Measurements from ENCODE around the gene CYLD. TPM values are rescaled to one million over a fixed set of nuclear protein-coding genes. Genes with fewer than 3 reads are reported as not detected.

The CYLD gene
- total RNA-seq, 1 donor from 2014 or later, result 27.8 TPM

- H3K36me3 Mint-ChIP-seq (ENCODE audit: unreplicated experiment), result peaks cover 11% of the 10 kb centered on the region
- no peak overlapping the region for H3K27ac Mint-ChIP-seq (ENCODE audit: unreplicated experiment)
- no peaks in the 10 kb centered on the region for H3K9me3 Mint-ChIP-seq (ENCODE audit: unreplicated experiment)
- H3K27me3 Mint-ChIP-seq (ENCODE audit: unreplicated experiment), result no peaks in the 10 kb centered on the region
- H3K4me1 Mint-ChIP-seq (ENCODE audit: unreplicated experiment), result peaks cover 8% of the 10 kb centered on the region
- H3K4me3 Mint-ChIP-seq (ENCODE audit: unreplicated experiment), result no peak overlapping the region
- no peak for TF ChIP-seq CTCF (IDR thresholded peaks at IDR 0.05)
- no peak for DNase-seq (ENCODE audit: extremely low spot score, unreplicated experiment)
Measured at GRCh38 chr16:50802000-50802399, 60.1 kb downstream of the CYLD start.

GRCh38 chr16:50802961-50803360 is 61.1 kb downstream of the CYLD start:
- H3K9me3 Mint-ChIP-seq (ENCODE audit: unreplicated experiment), result no peaks in the 10 kb centered on the region
- no peak overlapping the region for H3K4me3 Mint-ChIP-seq (ENCODE audit: unreplicated experiment)
- H3K4me1 Mint-ChIP-seq (ENCODE audit: unreplicated experiment), result peaks cover 2% of the 10 kb centered on the region
- peaks cover 8% of the 10 kb centered on the region for H3K36me3 Mint-ChIP-seq (ENCODE audit: unreplicated experiment)
- DNase-seq (ENCODE audit: extremely low spot score, unreplicated experiment), result no peak
- no peak for TF ChIP-seq CTCF (IDR thresholded peaks at IDR 0.05)
- H3K27ac Mint-ChIP-seq (ENCODE audit: unreplicated experiment), result no peak overlapping the region
- no peaks in the 10 kb centered on the region for H3K27me3 Mint-ChIP-seq (ENCODE audit: unreplicated experiment)

- H3K9me3 Mint-ChIP-seq (ENCODE audit: unreplicated experiment), result no peaks in the 10 kb centered on the region
- H3K36me3 Mint-ChIP-seq (ENCODE audit: unreplicated experiment), result peaks cover under 1% of the 10 kb centered on the region
- peaks cover 2% of the 10 kb centered on the region for H3K4me1 Mint-ChIP-seq (ENCODE audit: unreplicated experiment)
- H3K27me3 Mint-ChIP-seq (ENCODE audit: unreplicated experiment), result peaks cover 3% of the 10 kb centered on the region
- no peak overlapping the region for H3K27ac Mint-ChIP-seq (ENCODE audit: unreplicated experiment)
- H3K4me3 Mint-ChIP-seq (ENCODE audit: unreplicated experiment), result no peak overlapping the region
- DNase-seq (ENCODE audit: extremely low spot score, unreplicated experiment), result no peak
- TF ChIP-seq CTCF (IDR thresholded peaks at IDR 0.05), result no peak
Measured at GRCh38 chr16:50804290-50804907, 62.5 kb downstream of the CYLD start.

GRCh38 chr16:50806099-50807062 is 64.5 kb downstream of the CYLD start:
- peaks cover 2% of the 10 kb centered on the region for H3K4me1 Mint-ChIP-seq (ENCODE audit: unreplicated experiment)
- peak overlapping the region; percentile 45 for H3K27ac Mint-ChIP-seq (ENCODE audit: unreplicated experiment)
- DNase-seq (ENCODE audit: extremely low spot score, unreplicated experiment), result peak; percentile 93
- peaks cover 6% of the 10 kb centered on the region for H3K27me3 Mint-ChIP-seq (ENCODE audit: unreplicated experiment)
- H3K36me3 Mint-ChIP-seq (ENCODE audit: unreplicated experiment), result no peaks in the 10 kb centered on the region
- H3K4me3 Mint-ChIP-seq (ENCODE audit: unreplicated experiment), result peak overlapping the region; percentile 70
- H3K9me3 Mint-ChIP-seq (ENCODE audit: unreplicated experiment), result no peaks in the 10 kb centered on the region
- TF ChIP-seq CTCF (IDR thresholded peaks at IDR 0.05), result peak; percentile 92

- TF ChIP-seq CTCF (IDR thresholded peaks at IDR 0.05), result no peak
- no peak for DNase-seq (ENCODE audit: extremely low spot score, unreplicated experiment)
- Mint-ChIP-seq H3K36me3 (ENCODE audit: unreplicated experiment) (no peaks in the 10 kb centered on the region), H3K4me1 (ENCODE audit: unreplicated experiment) (peaks cover 2% of the 10 kb centered on the region), H3K27me3 (ENCODE audit: unreplicated experiment) (peaks cover 11% of the 10 kb centered on the region), H3K27ac (ENCODE audit: unreplicated experiment) (no peak overlapping the region), H3K9me3 (ENCODE audit: unreplicated experiment) (no peaks in the 10 kb centered on the region), H3K4me3 (ENCODE audit: unreplicated experiment) (no peak overlapping the region)
Measured at GRCh38 chr16:50808929-50809538, 67.1 kb downstream of the CYLD start.

All from osteocyte (in vitro differentiated cells).